PC-9 (cell line): ENCODE results near the gene TMEM132C.

ENCODE experiments used
- EZH2 ChIP-seq: fragments of 200-600 bp; sonication (generic); IDR thresholded peaks from 2 replicates; pipeline ENCODE4 v1.8.0; 2017; ENCODE audit warnings: antibody characterized with exemption, low read depth
- TF ChIP-seq, protein P1 (sequence below): fragments of 200-600 bp; sonication (generic); conservative IDR thresholded peaks from 2 replicates; pipeline ENCODE4 v1.6.1; 2017; ENCODE audit warnings: mixed run types, antibody characterized with exemption, mild to moderate bottlenecking, moderate library complexity

DNA sequence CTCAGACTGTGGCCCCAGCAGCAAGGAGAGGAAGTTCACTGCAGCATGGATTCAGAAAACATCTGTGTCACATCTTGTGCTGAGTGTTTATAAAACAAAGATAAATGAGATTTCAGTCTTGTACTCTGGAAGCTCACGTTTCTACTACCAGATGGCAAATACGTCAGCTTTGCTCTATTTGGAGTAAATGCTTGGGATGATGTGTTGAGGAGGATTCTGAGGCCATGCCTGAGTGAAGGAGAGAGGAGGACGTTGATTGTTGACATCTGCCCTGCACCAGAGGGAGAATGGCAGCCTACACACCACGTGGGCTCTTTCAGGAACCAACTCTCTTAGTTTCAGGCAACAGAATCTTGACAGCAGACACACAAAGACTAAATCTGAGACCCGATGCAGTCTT lies 188.9 kb downstream of the TMEM132C start:
- TF ChIP-seq EZH2 = no peak
- TF ChIP-seq, protein P1, sequence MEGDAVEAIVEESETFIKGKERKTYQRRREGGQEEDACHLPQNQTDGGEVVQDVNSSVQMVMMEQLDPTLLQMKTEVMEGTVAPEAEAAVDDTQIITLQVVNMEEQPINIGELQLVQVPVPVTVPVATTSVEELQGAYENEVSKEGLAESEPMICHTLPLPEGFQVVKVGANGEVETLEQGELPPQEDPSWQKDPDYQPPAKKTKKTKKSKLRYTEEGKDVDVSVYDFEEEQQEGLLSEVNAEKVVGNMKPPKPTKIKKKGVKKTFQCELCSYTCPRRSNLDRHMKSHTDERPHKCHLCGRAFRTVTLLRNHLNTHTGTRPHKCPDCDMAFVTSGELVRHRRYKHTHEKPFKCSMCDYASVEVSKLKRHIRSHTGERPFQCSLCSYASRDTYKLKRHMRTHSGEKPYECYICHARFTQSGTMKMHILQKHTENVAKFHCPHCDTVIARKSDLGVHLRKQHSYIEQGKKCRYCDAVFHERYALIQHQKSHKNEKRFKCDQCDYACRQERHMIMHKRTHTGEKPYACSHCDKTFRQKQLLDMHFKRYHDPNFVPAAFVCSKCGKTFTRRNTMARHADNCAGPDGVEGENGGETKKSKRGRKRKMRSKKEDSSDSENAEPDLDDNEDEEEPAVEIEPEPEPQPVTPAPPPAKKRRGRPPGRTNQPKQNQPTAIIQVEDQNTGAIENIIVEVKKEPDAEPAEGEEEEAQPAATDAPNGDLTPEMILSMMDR = no peak
